ENCODE measurements around the gene GLI1. TPM values are rescaled to one million over a fixed set of nuclear protein-coding genes. Genes with fewer than 3 reads are reported as not detected.
A peak's percentile ranks its signal among the peaks of the same experiment; 100 is the strongest.

GLI1 gene
- total RNA-seq, 1 experiment from 2014 or later = 5.0 TPM

- no peak for DNase-seq (ENCODE audit: extremely low read depth, low read depth)
These were observed 14.3 kb downstream of the GLI1 start for GRCh38 chr12:57473886-57474285.

GRCh38 chr12:57474430-57474829 is 14.8 kb downstream of the GLI1 start:
- DNase-seq (ENCODE audit: extremely low read depth, low read depth) = no peak

- no peak for DNase-seq (ENCODE audit: extremely low read depth, low read depth)
These were observed 15.3 kb downstream of the GLI1 start for GRCh38 chr12:57474862-57475261.

GRCh38 chr12:57475271-57476161 is 15.9 kb downstream of the GLI1 start:
- no peak for DNase-seq (ENCODE audit: extremely low read depth, low read depth)

- DNase-seq (ENCODE audit: extremely low read depth, low read depth) = no peak
These were observed 16.8 kb downstream of the GLI1 start for GRCh38 chr12:57476162-57476992.

- no peak for DNase-seq (ENCODE audit: extremely low read depth, low read depth)
These were observed 17.6 kb downstream of the GLI1 start for GRCh38 chr12:57476993-57477709.

- no peak for DNase-seq (ENCODE audit: extremely low read depth, low read depth)
These were observed 18.4 kb downstream of the GLI1 start for GRCh38 chr12:57477710-57478681.

GRCh38 chr12:57479043-57479375 is 19.4 kb downstream of the GLI1 start:
- no peak for DNase-seq (ENCODE audit: extremely low read depth, low read depth)

GRCh38 chr12:57479376-57480115 is 20.0 kb downstream of the GLI1 start, which contains the start of gene ARHGAP9:
Gene ARHGAP9, minus strand, starts transcription at chr12:57479866. Its CDS starts 460 bp downstream, at chr12:57479406.
- no peak for DNase-seq (ENCODE audit: extremely low read depth, low read depth)

GRCh38 chr12:57481671-57482070 is 22.1 kb downstream of the GLI1 start:
- DNase-seq (ENCODE audit: extremely low read depth, low read depth) = no peak

GRCh38 chr12:57483466-57483865 is 23.9 kb downstream of the GLI1 start:
- DNase-seq (ENCODE audit: extremely low read depth, low read depth) = no peak

GRCh38 chr12:57485695-57486094 is 26.1 kb downstream of the GLI1 start:
- no peak for DNase-seq (ENCODE audit: extremely low read depth, low read depth)

- DNase-seq (ENCODE audit: extremely low read depth, low read depth) = no peak
These were observed 27.5 kb downstream of the GLI1 start for GRCh38 chr12:57487055-57487596.

- peak; percentile 98 for DNase-seq (ENCODE audit: extremely low read depth, low read depth)
These were observed 28.2 kb downstream of the GLI1 start, which contains the start of gene MARS1 for GRCh38 chr12:57487597-57488401. Gene MARS1, plus strand, starts transcription at chr12:57488068. Its CDS starts 23 bp downstream, at chr12:57488091.

GRCh38 chr12:57488402-57489156 is 29.0 kb downstream of the GLI1 start:
- DNase-seq (ENCODE audit: extremely low read depth, low read depth) = no peak

GRCh38 chr12:57489157-57489641 is 29.6 kb downstream of the GLI1 start:
- DNase-seq (ENCODE audit: extremely low read depth, low read depth) = no peak

GRCh38 chr12:57490126-57490525 is 30.5 kb downstream of the GLI1 start:
- DNase-seq (ENCODE audit: extremely low read depth, low read depth) = no peak

Measured in NCI-H460 (cell line).